Right lobe of liver (tissue), 6 donors: Measurements from ENCODE around the gene FLAD1. TPM values are rescaled to one million over a fixed set of nuclear protein-coding genes. Genes with fewer than 3 reads are reported as not detected.

ENCODE experiments used
- ATAC-seq, 4 donors: fragments of 200-7000 bp; cut with Tn5 transposase; one replicate each; pipeline ENCODE4 v1.9.1; 2020; ENCODE audit warnings: mild to moderate bottlenecking in 4 of 4, moderate library complexity in 4 of 4
- DNase-seq, 3 donors: peaks; one replicate each; pipeline ENCODE4 v3.0.0-alpha.2; 2020
- H3K27ac ChIP-seq, 3 donors: fragments of 200-600 bp; one replicate each; pipeline ENCODE4 v1.8.0; 2022
- H3K27me3 ChIP-seq, 2 donors: fragments of 200-600 bp; one replicate each; pipeline ENCODE4 v1.8.0; 2022
- H3K36me3 ChIP-seq, 4 donors: fragments of 200-600 bp; sonication (generic) in 1 of 4; one replicate each; pipeline versions ENCODE4 v1.5.1 to v1.8.0; 2017 to 2022; ENCODE audit warnings: control low read depth in 1 of 4
- H3K4me1 ChIP-seq, 4 donors: fragments of 200-600 bp; sonication (generic) in 1 of 4; one replicate each; pipeline versions ENCODE4 v1.5.1 to v1.8.0; 2017 to 2022; ENCODE audit warnings: control low read depth in 1 of 4
- H3K4me3 ChIP-seq, 3 donors: fragments of 200-600 bp; one replicate each; pipeline ENCODE4 v1.8.0; 2022
- H3K9me3 ChIP-seq, 4 donors: fragments of 200-600 bp; sonication (generic) in 1 of 4; one replicate each; pipeline versions ENCODE4 v1.5.1 to v1.8.0; 2017 to 2022; ENCODE audit warnings: control low read depth in 1 of 4
- CTCF ChIP-seq, 4 donors: fragments of 200-600 bp in 3 of 4; fragments of 450-650 bp in 1 of 4; IDR thresholded peaks; one replicate each; pipeline versions ENCODE4 v1.5.1 to v1.8.0; 2016 to 2022; ENCODE audit warnings: antibody characterized with exemption in 4 of 4, mild to moderate bottlenecking in 2 of 4
- POLR2A ChIP-seq: fragments of 450-650 bp; IDR thresholded peaks from one replicate; pipeline ENCODE4 v1.6.1; 2017; ENCODE audit warnings: antibody characterized with exemption, mild to moderate bottlenecking
- whole genome bisulfite sequencing: methylation state at CpG from one replicate; pipeline ENCODE4 v1.1.6; 2018; ENCODE audit warnings: low coverage, low lambda C conversion rate; ENCODE audit not compliant: insufficient coverage; ENCODE audit errors: missing lambda C conversion rate; 5-methylcytosine and 5-hydroxymethylcytosine counted together
- intact Hi-C, 2 donors: fragments of 100-400 bp; cut with DNase I; formaldehyde crosslinking; loops; one replicate each; pipeline versions ENCODE4 v1.11.2 to v1.14.1; 2022
- total RNA-seq, 6 experiments: library from RNA; depleted of rRNA in 2 of 6; stranded (reverse); fragments of >200 nt in 2 of 6; fragmentation: NEBNext Ultra II Directional in 3 of 6; extraction: Animal tissue kit (Norgen Biotek cat#: 25700) in 3 of 6; gene quantifications; one replicate each; pipeline versions ENCODE4 v1.1.0 to v1.2.4, GENCODE V29; 2016 to 2023
- donor health status: DM: no; HTN: yes; CAD: no.
- donor health status: DM: no; HTN: no; CAD: no.
- donor health status: DM: no; HTN: no; CAD: no.
- donor health status: DM: no; HTN: yes; CAD: no.
- donor health status: DM: no; HTN: yes; CAD: no.

Gene FLAD1
- total RNA-seq, 6 experiments from 2014 or later: 18.3 to 33.1 (median 24.6) TPM

- intact Hi-C loops: no loop called here
- Histone ChIP-seq H3K36me3 (peaks cover 0 to 9% (median 6%) of the 10 kb centered on the region in 4 donors), H3K4me1 (peaks cover 0 to 82% (median 31%) of the 10 kb centered on the region in 4 donors), H3K27ac (peak overlapping the region in 1 of 3 donors; percentile 21), H3K27me3 (no peaks in the 10 kb centered on the region), H3K4me3 (no peak overlapping the region), H3K9me3 (no peaks in the 10 kb centered on the region)
- DNase-seq (peak in 1 of 3 donors; percentile 8), ATAC-seq (no peak)
- 82% methylated on average over 5 of the region's 5 CpGs for WGBS
- TF ChIP-seq CTCF (IDR thresholded peaks at IDR 0.05): no peak
- TF ChIP-seq POLR2A: no peak
Observed at GRCh38 chr1:155009742-155010141, 26.6 kb downstream of the FLAD1 start.

GRCh38 chr1:155010211-155010918 lies 27.2 kb downstream of the FLAD1 start:
- Histone ChIP-seq H3K4me1 (peaks cover 0 to 76% (median 26%) of the 10 kb centered on the region in 4 donors), H3K4me3 (no peak overlapping the region), H3K9me3 (no peaks in the 10 kb centered on the region), H3K27me3 (no peaks in the 10 kb centered on the region), H3K27ac (no peak overlapping the region), H3K36me3 (peaks cover 0 to 12% (median 8%) of the 10 kb centered on the region in 4 donors)
- 45% methylated on average over 5 of the region's 11 CpGs for WGBS
- DNase-seq (peak in 1 of 3 donors; percentile 23), ATAC-seq (no peak)
- intact Hi-C loops: no loop called here
- no peak for TF ChIP-seq POLR2A

- no peak overlapping the region for H3K27ac ChIP-seq
- H3K4me3 ChIP-seq: no peak overlapping the region
- H3K9me3 ChIP-seq: no peaks in the 10 kb centered on the region
- peak in 1 of 3 donors; percentile 15 for DNase-seq
- no peak for ATAC-seq
- WGBS: no CpG with 5 or more reads among the region's 5 CpGs
- TF ChIP-seq POLR2A: no peak
- no peak for TF ChIP-seq CTCF (IDR thresholded peaks at IDR 0.05)
- no peaks in the 10 kb centered on the region for H3K27me3 ChIP-seq
- peaks cover 0 to 18% (median 8%) of the 10 kb centered on the region in 4 donors for H3K36me3 ChIP-seq
- H3K4me1 ChIP-seq: peaks cover 0 to 70% (median 23%) of the 10 kb centered on the region in 4 donors
- intact Hi-C loops: no loop called here
Observed at GRCh38 chr1:155011004-155011416, 27.9 kb downstream of the FLAD1 start.

- H3K9me3 ChIP-seq: no peaks in the 10 kb centered on the region
- DNase-seq (peak in 1 of 3 donors; percentile 21), ATAC-seq (peak in 1 of 4 donors; percentile 1)
- intact Hi-C loops: no loop called here
- TF ChIP-seq CTCF (IDR thresholded peaks at IDR 0.05): no peak
- TF ChIP-seq POLR2A: no peak
- peaks cover 0 to 21% (median 10%) of the 10 kb centered on the region in 4 donors for H3K36me3 ChIP-seq
- H3K4me1 ChIP-seq: peaks cover 0 to 65% (median 21%) of the 10 kb centered on the region in 4 donors
- no peak overlapping the region for H3K4me3 ChIP-seq
- H3K27ac ChIP-seq: no peak overlapping the region
- WGBS: 63% methylated on average over 2 of the region's 6 CpGs
- no peaks in the 10 kb centered on the region for H3K27me3 ChIP-seq
Observed at GRCh38 chr1:155011437-155012025, 28.4 kb downstream of the FLAD1 start.

- peak; percentile 47 to 76 (median 68) for DNase-seq
- Histone ChIP-seq H3K4me1 (peaks cover 0 to 65% (median 21%) of the 10 kb centered on the region in 4 donors), H3K9me3 (no peaks in the 10 kb centered on the region), H3K4me3 (no peak overlapping the region), H3K27ac (peak overlapping the region in 1 of 3 donors; percentile 1), H3K27me3 (no peaks in the 10 kb centered on the region), H3K36me3 (peaks cover 0 to 21% (median 13%) of the 10 kb centered on the region in 4 donors)
- WGBS: 16% methylated on average over 4 of the region's 9 CpGs
- intact Hi-C loops: no loop called here
- ATAC-seq: peak; percentile 16 to 50 (median 23)
- TF ChIP-seq POLR2A: no peak
- TF ChIP-seq CTCF (IDR thresholded peaks at IDR 0.05): no peak
Observed at GRCh38 chr1:155012026-155012546, 28.9 kb downstream of the FLAD1 start.
